Measurements from ENCODE around the gene NLRP6.
A peak's percentile ranks its signal among the peaks of the same experiment; 100 is the strongest.
"Not testable (repeated sequence)": the region's sequence is repeated elsewhere in the genome, so short reads cannot be mapped to it uniquely, and the experiment has no call there.

NLRP6 gene

DNA sequence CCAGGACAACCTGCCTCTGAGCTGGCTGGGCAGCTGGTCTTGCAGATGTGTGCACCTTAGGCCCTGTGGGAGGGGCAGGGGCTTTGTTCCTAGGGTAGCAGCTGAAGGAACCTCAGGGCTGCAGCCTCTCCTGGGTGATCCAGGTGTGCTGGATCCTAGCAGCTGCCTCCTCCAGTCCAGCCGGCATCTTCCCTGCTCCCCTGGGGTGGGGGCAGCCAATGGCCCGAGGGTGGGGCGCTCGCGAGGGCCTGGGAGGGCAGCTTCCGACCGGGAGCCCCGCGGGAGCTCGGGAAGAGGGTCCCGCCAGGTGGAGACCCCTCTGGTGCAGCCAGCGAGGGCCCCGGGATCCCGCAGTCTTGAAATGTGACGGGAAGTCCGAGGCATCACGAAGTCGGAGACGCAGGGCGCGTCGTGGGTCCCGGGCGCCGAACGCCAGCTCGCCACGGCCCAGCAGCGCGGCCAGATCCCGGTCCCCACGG, 37.3 kb downstream of the NLRP6 start:
- Histone ChIP-seq H3K9ac (no peak overlapping the region), H3K4me3 (ENCODE audit: low read depth, low read length) (peak overlapping the region; percentile 23), H2AFZ (no peak overlapping the region), H3K27me3 (ENCODE audit: control insufficient read depth, insufficient read depth, low read length) (no peaks in the 10 kb centered on the region), H3K9me3 (ENCODE audit: control insufficient read depth, low read length) (no peaks in the 10 kb centered on the region), H3K36me3 (ENCODE audit: control insufficient read depth, insufficient read depth, low read length) (no peaks in the 10 kb centered on the region), H3K4me2 (ENCODE audit: low read length) (peak overlapping the region; percentile 38), H3K27ac (peak overlapping the region; percentile 49), H3K79me2 (peaks cover 2% of the 10 kb centered on the region), H3K4me1 (no peaks in the 10 kb centered on the region)
- TF ChIP-seq CTCF (IDR thresholded peaks at IDR 0.05) = no peak

GRCh38 chr11:316031-316701, 38.0 kb downstream of the NLRP6 start:
- TF ChIP-seq CTCF (IDR thresholded peaks at IDR 0.05) = no peak
- Histone ChIP-seq H3K4me2 (ENCODE audit: low read length) (peak overlapping the region; percentile 38), H3K9me3 (ENCODE audit: control insufficient read depth, low read length) (no peaks in the 10 kb centered on the region), H3K79me2 (peaks cover 2% of the 10 kb centered on the region), H3K4me3 (ENCODE audit: low read depth, low read length) (peak overlapping the region; percentile 22), H3K36me3 (ENCODE audit: control insufficient read depth, insufficient read depth, low read length) (no peaks in the 10 kb centered on the region), H2AFZ (no peak overlapping the region), H3K9ac (no peak overlapping the region), H3K27ac (peak overlapping the region; percentile 49), H3K4me1 (no peaks in the 10 kb centered on the region), H3K27me3 (ENCODE audit: control insufficient read depth, insufficient read depth, low read length) (no peaks in the 10 kb centered on the region)

DNA sequence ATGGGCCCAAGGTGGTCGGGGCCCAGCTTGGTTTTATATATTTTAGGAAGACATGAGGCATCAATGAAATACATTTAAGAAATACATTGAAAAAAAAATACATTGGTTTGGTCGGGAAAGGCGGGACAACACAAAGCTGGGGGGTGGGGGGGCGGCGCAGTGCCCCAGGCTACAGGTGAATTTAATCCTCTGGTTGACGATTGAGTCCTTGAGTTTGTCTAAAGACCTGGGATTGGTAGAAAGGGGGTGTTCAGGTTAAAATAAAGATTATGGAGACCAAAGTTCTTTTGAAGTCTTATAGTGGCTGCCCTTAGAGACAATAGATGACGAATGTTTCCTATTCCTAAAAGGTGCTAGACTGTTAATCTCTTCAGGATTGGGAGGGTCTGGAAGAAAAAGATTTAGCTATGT, 38.7 kb downstream of the NLRP6 start:
- H3K9ac ChIP-seq = no peak overlapping the region

DNA sequence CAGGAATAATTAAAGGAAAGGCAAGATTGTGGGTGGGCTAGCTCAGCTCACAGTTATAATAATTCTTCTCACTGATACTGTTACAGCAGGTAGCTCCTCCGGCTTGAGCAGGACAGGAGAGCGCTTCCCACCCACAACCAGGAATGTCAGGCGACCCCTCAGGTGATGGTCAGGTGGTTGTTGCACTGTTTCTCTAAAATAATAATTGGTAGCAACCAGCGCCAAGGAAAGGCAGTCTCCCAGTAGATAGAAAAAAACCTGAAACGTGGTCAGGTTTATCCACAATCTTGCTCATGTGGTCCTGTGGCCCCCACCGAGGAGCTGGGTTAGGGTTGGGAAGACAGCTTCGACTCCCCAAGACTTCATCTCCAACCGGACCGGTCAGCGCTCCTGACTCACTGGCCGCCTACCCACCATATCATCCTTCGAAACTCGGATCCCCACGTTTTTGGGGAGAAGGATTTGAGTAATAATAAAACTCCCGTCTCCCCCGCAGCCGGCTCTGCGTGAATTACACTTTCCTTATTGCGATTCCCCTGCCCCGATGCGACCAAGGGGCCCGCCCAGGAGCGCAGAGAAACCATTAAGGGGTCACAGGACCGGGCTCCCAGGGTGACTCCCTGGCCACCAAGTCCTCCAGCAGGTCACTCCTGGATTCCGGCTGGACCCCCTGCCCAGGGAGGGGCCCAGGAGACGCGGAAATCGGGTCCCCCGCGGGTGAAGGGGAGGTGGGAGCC, 39.6 kb downstream of the NLRP6 start:
- H3K27ac ChIP-seq = peak overlapping the region; percentile 49
- H3K4me2 ChIP-seq (ENCODE audit: low read length); H3K79me2 ChIP-seq; H3K4me1 ChIP-seq; H3K9ac ChIP-seq; H3K9me3 ChIP-seq (ENCODE audit: control insufficient read depth, low read length); H3K27me3 ChIP-seq (ENCODE audit: control insufficient read depth, insufficient read depth, low read length); H3K36me3 ChIP-seq (ENCODE audit: control insufficient read depth, insufficient read depth, low read length); H2AFZ ChIP-seq: not testable (repeated sequence)
- H3K4me3 ChIP-seq (ENCODE audit: low read depth, low read length) = peak overlapping the region; percentile 16

More for the DNA sequence above, 38.7 kb downstream of the NLRP6 start:
- Histone ChIP-seq H3K79me2 (peaks cover 2% of the 10 kb centered on the region), H3K27ac (peak overlapping the region; percentile 49), H3K4me3 (ENCODE audit: low read depth, low read length) (no peak overlapping the region), H3K4me2 (ENCODE audit: low read length) (no peak overlapping the region), H3K4me1 (no peaks in the 10 kb centered on the region), H3K9me3 (ENCODE audit: control insufficient read depth, low read length) (no peaks in the 10 kb centered on the region), H2AFZ (no peak overlapping the region), H3K27me3 (ENCODE audit: control insufficient read depth, insufficient read depth, low read length) (no peaks in the 10 kb centered on the region), H3K36me3 (ENCODE audit: control insufficient read depth, insufficient read depth, low read length) (no peaks in the 10 kb centered on the region)
- no peak for TF ChIP-seq CTCF (IDR thresholded peaks at IDR 0.05)

DNA sequence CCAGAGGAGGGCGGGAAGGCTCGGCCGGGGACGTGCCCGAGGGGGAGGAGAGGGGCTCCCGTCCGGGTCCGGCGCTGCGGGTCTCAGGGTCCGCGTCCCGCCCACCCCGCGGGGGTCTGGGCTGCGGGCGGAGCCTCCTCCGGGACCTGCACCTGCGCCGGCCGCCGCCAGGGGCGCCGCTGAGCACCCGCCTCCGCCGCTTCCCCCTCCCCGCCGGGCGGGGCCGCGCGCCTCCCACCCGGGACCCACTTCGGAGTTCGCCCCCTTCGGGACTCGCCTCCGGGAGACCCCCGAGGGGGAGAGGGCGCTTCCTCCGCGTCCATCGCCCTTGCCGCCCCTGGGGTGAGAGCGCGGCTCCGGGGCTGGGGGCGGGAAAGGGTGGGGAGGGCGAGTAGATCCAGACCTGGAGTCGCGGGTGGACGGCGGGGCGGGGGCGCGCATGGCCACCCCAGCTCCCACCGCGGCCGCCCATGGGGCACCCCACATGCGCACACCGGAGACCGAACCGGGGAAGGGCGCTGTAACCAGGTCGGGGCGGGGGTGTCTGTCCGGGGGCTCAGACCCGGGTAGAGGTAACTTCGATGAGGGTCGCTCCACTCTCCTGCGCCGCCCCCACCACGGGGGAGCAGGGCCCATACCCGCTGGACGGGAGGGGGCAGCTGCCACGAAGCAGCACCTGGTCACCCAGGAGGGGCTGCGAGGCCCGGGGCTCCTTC, 40.4 kb downstream of the NLRP6 start:
- not testable (repeated sequence) for H3K36me3 ChIP-seq (ENCODE audit: control insufficient read depth, insufficient read depth, low read length); H3K4me1 ChIP-seq; H3K79me2 ChIP-seq; H3K9me3 ChIP-seq (ENCODE audit: control insufficient read depth, low read length); H3K4me3 ChIP-seq (ENCODE audit: low read depth, low read length); H3K27me3 ChIP-seq (ENCODE audit: control insufficient read depth, insufficient read depth, low read length); H3K4me2 ChIP-seq (ENCODE audit: low read length)
- H3K9ac ChIP-seq = peak overlapping the region; percentile 46
- H2AFZ ChIP-seq = peak overlapping the region; percentile 33
- peak overlapping the region; percentile 99 for H3K27ac ChIP-seq

DNA sequence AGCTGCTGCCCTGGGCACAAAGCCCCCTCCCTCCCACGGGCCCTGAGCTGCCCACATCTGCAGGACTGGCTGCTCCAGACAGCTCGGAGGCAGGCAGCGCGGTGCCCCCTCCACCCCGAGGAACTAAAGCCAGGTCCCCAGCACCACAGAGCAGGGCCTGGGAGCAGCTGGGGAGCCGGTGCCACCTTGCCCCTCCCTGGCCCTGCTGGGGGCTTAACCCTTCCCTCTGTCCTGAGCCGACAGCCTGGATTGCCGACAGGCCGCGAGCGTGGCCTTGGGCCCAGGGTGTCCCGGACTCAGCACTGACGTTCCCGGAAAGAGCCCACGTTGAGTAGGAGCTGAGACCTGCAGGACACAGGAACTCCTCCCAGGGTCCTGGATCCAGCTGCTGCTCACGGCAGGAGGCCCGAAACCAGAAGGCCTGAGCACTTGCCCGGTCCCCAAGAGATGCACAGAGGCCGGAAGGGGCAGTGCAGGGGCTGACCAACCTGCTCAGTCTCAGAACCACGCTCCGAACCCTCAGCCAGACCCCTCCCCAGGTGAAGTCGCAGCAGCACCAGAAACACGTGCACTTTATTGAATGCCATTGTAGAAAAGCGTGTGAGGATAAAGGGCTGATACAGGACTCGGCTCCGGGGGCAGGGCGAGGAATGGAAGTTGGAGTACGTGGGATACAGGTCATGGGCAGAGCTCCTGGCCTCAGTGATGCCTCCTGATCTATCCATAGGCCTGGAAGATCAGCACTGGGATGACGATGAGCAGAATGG, 41.1 kb downstream of the NLRP6 start:
- Histone ChIP-seq H3K4me3 (ENCODE audit: low read depth, low read length) (peak overlapping the region; percentile 53), H2AFZ (peak overlapping the region; percentile 33), H3K9ac (peak overlapping the region; percentile 46), H3K4me2 (ENCODE audit: low read length) (peak overlapping the region; percentile 71), H3K27ac (peak overlapping the region; percentile 99)
- not testable (repeated sequence) for H3K27me3 ChIP-seq (ENCODE audit: control insufficient read depth, insufficient read depth, low read length); H3K79me2 ChIP-seq; H3K9me3 ChIP-seq (ENCODE audit: control insufficient read depth, low read length); H3K4me1 ChIP-seq; H3K36me3 ChIP-seq (ENCODE audit: control insufficient read depth, insufficient read depth, low read length)

- not testable (repeated sequence) for H3K4me1 ChIP-seq; H3K79me2 ChIP-seq; H2AFZ ChIP-seq; H3K9me3 ChIP-seq (ENCODE audit: control insufficient read depth, low read length); H3K27me3 ChIP-seq (ENCODE audit: control insufficient read depth, insufficient read depth, low read length); H3K36me3 ChIP-seq (ENCODE audit: control insufficient read depth, insufficient read depth, low read length)
- peak overlapping the region; percentile 53 for H3K4me3 ChIP-seq (ENCODE audit: low read depth, low read length)
- H3K27ac ChIP-seq = peak overlapping the region; percentile 99
- peak overlapping the region; percentile 37 for H3K9ac ChIP-seq
- H3K4me2 ChIP-seq (ENCODE audit: low read length) = peak overlapping the region; percentile 71
These were observed 41.7 kb downstream of the NLRP6 start for GRCh38 chr11:319888-320273.

Data from parathyroid adenoma (tissue), 2 donors.